Measurements from ENCODE around the gene KBTBD7.
A peak's percentile ranks its signal among the peaks of the same experiment; 100 is the strongest.

Gene KBTBD7, protein sequence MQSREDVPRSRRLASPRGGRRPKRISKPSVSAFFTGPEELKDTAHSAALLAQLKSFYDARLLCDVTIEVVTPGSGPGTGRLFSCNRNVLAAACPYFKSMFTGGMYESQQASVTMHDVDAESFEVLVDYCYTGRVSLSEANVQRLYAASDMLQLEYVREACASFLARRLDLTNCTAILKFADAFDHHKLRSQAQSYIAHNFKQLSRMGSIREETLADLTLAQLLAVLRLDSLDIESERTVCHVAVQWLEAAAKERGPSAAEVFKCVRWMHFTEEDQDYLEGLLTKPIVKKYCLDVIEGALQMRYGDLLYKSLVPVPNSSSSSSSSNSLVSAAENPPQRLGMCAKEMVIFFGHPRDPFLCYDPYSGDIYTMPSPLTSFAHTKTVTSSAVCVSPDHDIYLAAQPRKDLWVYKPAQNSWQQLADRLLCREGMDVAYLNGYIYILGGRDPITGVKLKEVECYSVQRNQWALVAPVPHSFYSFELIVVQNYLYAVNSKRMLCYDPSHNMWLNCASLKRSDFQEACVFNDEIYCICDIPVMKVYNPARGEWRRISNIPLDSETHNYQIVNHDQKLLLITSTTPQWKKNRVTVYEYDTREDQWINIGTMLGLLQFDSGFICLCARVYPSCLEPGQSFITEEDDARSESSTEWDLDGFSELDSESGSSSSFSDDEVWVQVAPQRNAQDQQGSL

DNA sequence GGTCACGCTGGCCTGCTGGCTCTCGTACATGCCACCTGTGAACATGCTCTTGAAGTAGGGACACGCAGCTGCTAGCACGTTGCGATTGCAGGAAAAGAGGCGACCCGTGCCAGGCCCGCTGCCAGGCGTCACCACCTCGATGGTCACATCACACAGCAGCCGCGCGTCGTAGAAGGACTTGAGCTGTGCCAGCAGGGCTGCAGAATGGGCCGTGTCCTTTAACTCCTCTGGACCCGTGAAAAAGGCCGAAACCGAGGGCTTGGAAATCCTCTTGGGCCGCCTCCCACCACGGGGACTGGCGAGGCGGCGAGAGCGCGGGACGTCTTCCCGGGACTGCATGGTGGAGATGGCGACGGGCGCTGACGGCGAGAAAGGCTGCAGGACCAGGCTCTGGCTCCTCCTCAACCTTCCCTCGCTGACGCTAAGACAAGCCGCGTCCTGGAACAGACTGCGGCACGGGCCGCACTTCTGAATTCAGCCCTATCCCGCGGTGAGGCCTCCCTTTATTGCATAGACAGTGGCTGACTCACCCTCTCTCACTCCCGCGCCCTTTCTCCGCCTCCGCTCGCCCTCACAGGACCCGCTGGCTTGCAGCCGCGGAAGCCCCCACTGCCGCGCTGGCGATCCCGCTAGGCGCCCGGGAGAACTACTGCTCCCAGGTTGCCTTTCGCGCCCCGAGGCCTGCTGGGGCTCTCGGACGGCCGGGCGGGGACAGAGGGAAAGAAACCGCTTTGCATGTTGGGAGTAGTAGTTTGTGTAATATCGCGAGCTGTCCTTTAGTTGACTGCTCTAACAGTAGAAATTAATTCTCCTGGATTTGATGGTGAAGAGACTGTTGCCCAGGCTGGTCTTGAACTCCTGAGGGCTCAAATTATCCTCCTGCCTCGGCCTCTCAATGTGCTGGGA is at the start of gene KBTBD7:
Gene KBTBD7 (minus strand): TSS at position 651 of the 906 bp plus-strand sequence. CDS start 312 bp downstream, at position 339.
- peak; percentile 88 to 92 (median 88) for DNase-seq

DNA sequence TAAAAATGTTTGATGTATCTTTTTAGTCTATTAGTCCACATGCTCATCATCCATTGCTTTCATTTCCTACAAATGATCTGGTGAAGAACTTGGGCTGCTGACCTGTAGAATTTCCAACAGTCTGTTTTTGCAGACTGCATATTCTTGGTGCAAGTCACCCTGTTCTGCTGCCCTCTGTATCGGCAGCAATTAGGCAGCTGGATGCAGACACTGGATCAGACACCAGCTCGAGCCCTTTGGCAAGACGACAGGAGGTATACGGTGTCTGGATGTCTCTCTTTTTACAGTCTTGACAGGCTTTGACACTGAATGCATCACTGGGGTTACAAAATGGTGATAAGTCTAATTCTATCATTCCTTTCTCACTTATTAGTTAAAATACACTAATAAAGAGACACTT is 47.3 kb upstream of the KBTBD7 start:
- no peak for DNase-seq

DNA sequence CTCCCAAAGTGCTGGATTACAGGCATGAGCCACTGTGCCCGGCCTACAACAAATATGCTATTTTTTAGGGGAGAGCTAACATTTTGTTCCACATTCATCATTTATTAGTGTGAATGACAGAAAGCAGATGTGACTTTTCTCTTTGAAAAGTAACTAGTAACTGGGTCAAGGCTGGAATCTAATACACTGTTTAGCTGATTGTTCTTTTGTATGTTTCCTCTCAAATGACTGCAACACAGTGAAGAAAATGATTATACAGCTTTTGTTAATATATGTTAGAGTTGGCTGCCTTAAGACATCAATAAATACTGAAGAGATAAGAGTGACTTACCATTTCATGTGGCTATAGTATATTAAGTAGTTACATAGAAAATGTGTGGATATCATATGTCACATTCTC is 42.0 kb upstream of the KBTBD7 start:
- no peak for DNase-seq

DNA sequence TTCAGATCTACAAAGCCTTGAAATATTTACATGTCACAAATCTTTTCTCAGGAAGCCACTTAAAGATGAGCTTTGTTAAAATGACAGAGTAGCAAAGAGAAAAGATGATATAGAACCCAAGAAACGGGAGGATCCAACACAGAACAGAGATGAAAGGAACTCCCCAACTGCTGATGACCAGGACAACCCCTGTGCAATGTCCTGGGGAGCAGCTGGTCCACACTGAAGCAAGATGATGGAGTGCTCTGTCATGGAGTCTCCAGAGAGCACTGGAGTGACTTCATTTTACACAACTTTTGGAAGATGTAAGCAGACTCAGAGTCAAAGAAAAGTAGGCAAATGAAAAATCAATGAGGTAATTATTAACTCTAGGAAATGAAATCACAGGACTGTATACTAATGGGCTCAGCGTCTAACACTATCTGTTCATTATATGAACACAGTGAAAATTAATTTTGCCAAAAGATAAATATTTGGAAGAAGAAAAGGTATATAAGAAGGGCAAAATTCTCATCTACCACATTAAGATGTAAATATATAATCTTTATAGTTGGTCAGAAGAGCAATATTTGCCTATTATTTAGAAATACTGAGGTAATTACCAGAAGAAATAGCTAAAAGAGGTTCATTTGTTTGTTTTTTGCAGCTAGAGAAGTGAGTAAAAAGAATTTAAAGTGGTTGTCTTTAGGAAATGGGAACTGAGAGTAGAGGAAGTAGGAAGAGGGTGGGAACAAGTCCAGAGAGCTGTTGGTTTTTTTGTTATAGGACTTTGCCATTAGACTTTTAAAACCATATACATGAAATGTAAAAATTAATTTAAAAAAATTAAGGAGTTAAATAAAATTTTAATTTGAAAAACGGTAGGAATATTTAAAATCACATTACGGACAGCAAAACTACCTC is 38.5 kb upstream of the KBTBD7 start:
- DNase-seq = no peak

DNA sequence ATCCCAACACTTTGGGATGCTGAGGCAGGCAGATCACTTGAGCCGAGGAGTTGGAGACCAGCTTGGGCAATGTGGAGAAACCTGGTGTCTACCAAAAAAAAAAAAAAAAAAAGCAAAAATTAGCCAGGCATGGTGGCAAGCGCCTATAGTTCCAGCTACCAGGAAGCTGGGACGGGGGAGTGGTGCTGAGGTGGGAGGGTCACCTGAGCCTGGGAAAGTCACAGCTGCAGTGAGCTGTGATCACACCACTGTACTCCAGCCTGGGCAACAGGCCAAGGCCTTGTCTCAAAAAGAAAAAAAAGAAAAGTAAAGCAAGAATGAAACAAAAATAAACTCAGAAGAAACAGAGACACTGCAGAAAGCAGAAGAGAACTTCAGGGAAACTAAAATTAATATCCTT is 37.4 kb upstream of the KBTBD7 start:
- peak in 2 of 3 experiments; percentile 22 to 34 for DNase-seq

DNA sequence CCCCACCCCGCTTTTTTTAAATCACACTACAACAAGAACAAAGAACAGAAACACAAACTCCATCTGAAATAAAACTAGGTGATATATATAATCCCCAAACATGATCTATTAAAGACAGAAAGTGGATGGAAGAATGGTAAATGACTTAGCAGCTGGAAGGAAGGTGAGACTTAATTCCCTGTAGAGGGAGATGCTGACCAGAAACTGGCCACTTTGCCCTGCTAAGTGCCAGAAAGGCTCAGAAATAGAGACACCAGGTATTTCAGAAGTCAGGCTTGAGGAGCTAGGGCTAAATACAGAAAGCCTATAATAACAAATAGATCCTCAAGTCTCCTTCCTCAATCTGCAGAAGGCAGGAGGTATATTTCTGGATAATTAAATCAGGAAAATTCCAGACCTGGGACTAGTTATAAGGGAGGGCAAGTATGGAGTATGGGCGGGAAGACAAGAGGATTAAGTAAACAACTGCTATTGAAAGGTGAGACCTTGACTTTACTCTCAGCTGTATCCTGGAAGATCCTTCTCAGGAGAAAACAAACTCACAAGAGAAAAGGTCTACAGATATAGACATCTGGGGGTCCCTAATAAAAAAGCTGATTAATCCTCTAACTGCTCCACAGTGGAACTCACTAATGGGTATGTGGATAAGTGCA is 36.8 kb upstream of the KBTBD7 start:
- no peak for DNase-seq

DNA sequence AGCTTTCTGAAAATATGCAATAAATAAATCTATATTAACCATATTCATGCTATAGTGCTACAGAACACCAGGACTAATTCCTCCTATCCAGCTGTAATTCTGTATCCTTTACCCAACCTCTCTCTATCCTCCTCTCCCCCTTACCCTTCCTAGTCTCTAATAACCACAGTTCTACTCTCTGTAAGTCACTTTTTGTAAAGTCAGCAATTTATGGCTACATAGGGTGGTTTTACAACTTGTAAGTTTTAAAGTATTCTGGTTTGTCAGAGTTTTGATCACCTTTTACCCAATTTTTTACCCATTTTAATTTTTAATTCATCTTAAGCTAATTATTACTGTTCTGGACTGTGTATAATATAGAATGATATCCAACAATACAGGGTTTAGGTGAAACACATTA is 35.0 kb upstream of the KBTBD7 start:
- DNase-seq = no peak

DNA sequence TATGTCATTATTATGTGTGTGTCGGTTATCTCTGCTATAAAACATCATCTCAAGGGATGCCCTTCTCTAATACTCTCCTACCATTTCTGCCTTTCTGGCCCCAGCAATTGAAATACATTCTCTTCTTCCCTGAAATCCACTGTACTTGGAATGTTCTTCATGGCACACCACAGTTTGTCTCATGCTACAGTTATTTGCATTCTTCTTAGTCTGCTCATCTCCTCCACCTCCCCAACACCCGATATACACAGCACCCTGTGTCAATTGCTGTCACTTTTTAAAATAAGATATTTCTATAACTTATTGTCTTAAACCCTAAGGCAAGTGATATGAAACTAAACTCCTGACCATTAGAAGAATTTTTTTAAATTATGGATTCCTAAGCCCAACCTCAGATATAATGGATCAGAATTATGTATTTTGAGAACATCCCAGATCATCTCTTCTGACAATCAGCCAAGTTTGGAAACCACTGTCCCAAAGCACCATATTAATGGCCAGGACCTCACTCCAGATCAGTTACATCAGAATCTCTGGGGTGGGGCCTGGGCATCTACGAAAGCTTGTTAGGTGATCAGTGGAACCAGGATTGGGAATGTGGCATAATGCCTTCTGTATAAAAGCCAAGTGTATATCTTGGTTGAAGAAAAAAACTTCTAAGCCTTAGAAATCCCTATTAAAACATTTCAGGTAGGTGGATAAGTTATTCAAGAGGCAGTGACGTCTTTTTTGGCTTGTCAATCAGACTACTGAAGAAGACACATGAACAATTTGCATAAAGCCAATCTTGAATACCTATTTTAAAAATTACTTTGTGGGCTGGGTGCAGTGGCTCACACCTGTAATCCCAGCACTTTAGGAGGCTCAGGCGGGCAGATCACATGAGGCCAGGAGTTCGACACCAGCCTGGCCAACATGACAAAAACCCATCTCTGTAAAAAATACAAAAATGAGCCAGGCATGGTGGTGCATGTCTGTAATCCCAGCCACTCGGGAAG is 30.0 kb upstream of the KBTBD7 start:
- no peak for DNase-seq

DNA sequence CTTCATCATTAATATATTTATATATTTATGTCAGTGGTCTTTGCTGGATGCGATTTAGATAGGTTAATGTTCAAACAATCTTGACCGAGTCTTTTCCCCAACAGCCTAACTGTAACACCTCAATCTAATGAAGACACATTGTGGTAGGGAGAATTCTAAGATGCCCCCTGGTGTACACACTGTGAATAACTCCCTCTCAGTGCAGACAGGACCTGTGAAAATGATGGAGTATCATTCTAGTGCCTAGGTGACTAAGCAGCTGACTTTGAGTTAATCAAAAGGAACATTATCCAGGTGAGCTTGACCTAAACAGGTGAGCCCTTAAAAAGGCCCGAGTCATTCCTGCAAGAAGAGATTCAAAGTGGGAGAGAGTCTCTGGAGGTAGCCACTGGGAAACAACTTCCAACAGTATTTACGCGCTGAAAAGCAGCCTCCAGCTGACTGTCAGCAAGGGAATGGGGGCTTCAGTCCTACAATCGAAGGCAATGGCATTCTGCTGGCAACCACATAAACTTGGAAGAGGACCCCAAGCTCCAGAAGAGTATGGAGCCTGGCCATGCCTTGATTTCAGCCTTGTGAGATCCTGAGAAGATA is 28.0 kb upstream of the KBTBD7 start:
- DNase-seq = peak; percentile 15 to 71 (median 36)

DNA sequence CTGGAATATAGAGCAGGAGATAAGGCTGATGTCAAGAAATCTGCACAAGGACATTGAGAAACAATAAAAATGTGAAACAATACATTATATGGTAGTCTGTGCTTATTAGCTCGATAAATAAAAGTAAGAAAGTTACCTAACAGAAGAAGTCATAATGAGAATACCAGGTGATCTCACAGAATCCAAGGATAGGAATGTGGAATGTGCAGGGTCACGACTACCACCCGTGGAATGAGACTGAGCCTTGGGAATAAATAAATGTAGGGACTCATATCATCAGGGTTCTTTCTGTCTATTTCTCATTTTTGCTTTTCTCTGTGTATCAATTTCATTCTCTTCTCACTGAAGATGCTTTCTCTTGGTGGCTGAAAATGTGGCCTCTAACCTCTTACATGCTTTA is 26.0 kb upstream of the KBTBD7 start:
- no peak for DNase-seq

DNA sequence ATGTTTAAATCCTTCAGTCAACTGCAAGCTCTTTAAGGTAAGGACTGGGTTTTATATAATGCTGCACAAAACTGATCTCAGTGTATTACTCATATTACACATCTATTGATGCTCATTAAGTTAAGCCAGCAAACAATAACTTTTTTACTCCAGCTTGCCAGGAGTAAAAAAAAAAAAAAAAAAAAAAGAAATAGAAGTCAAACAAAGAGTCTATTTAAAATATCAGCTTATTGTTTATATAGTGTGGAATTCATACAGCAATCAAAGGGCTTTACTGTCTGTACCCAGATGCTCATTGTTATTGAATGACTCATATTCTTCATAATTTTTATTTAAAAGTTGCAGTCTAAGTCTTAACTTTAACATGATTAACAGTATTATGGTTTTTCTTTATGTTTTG is 21.8 kb upstream of the KBTBD7 start:
- no peak for DNase-seq

DNA sequence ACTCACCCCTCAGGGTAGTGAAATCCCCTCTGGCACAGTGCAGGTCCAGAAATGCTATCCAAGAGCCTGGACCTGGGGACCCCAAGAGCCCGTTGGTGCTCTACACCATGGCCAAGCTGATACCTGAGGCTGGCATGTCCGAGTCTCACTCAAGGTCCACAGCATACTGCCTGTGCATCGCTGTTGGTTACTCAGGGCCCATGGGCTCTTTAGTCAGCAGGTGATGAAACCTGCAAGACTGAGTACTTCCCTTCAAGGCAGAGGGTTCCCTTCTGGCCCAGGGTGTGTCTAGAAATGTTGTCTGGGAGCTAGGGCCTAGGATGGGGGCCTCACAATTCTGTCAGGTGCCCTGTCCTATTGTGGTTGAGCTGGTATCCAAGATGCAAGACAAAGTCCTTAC is 19.6 kb upstream of the KBTBD7 start:
- no peak for DNase-seq

DNA sequence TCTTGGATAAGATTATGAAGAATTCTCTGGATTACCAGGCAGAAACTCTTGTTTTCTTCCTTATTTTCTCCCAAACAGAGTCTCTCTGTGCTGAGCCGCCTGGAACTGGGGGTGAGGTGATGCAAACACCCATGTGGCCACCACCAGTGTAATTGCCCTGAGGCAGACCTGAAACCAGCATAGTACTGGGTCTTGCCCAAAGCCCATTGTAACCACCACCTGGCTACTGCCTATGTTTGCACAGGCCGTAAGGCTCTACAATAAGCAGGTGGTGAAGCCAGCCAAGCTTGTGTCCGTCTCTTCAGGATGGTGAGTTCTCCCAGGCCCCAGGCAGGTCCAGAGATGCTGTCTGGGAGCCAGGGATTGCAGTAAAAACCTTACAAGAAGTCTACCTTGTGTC is 18.9 kb upstream of the KBTBD7 start:
- no peak for DNase-seq

DNA sequence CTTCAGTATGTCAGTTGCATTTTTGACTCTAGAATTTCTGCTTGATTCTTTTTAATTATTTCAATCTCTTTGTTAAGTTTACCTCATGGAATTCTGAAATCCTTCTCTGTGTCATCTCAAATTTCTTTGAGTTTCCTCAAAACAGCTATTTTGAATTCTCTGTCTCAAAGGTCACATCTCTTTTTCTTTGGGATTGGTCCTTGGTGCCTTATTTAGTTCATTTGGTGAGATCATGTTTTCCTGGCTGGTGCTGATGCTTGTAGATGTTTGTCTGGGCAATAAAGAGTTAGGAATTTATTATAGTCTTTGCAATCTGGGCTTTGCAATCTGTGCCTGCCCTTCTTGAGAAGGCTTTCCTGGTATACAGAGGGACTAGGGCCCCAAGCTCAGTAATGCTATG is 18.5 kb upstream of the KBTBD7 start:
- no peak for DNase-seq

DNA sequence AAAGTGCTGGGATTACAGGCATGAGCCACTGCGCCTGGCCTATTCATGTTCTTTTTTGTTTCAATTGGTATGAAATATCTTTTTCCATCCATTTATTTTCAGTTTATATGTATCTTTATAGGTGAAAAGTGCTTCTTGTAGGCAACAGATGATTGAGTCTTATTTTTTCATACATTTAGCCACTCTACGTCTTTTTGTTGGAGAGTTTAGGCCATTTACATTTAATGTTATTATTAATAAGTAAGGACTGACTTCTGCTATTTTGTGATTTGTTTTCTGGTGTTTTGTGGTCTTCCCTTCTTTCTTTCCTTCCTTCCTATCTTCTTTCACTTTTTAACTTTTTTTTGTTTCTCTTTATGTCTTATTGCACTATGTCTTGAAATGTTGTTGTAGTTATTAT is 16.7 kb upstream of the KBTBD7 start:
- DNase-seq = no peak

DNA sequence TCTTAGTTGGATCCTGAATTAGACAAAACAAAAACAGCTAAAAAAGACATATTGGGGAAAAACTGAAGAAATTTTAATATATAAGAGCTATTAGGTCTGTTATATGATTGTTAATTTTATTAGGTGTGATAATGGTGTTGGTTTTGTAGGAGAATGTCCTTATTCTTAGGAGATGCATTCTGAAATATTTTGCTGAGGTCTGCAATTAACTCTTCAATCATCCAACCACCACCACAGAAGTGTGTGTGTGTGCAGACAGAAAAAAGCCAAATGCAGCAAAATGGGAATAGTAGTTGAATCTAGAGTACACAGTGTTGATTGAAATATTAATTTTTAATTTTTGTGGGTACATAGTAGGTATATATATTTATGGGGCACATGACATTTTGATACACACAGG is 12.1 kb upstream of the KBTBD7 start:
- no peak for DNase-seq

DNA sequence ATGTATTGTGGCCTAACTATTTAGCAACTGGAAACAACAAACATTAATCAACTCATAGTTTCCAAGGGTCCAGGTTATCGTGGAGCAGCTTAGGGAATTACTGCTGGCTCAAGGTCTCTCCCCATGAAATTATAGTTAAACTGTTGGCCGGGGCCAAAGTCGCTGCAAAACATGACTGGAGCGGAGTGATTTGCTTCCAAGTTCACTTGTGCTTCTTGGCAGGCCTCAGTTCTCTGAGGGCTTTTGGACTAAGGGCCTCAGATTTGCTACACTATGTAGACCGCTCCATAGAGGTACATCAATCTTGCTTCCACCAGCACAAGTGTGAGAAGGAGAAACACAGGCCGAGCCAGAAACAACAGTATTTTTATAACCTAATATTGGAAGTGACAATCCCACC is 9.4 kb upstream of the KBTBD7 start:
- no peak for DNase-seq

DNA sequence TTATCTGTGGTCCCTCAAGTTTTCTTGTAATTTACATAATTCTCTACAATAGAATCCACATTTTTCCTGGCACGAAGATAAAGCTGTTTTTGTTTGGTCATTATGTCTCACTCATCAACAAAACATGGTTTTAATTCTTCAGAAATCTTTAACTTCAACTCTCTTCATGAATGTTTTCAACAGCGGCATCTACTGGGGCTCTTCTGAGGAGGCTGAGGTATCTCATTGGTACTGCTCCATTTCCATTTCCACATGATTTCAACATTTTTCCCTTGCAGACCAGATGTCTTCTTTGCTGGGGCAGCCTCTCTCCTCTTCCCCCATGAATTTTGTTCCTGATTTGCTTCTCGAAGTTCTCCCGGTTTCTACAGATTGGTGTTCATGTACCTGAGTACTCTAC is 5.8 kb upstream of the KBTBD7 start:
- no peak for DNase-seq

DNA sequence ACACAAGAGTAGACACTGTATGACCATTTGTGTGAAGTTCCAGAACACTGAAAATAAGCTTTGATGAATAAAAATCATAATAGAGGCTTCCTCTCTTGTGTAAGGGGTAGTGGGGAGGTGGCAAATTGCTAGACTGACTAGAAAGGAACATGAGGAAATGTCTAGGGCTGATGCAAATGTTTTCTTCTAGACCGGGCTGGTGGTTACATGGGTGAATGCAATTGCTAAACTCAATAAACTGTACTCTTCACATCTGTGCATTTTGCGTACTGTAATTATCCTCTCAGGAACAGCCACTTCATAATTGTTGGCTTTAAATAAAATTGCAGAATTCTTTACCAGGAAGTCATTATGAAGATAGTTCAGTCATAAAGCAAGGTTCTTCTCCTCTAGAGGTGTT is 5.2 kb upstream of the KBTBD7 start:
- peak in 2 of 3 experiments; percentile 55 to 65 for DNase-seq

DNA sequence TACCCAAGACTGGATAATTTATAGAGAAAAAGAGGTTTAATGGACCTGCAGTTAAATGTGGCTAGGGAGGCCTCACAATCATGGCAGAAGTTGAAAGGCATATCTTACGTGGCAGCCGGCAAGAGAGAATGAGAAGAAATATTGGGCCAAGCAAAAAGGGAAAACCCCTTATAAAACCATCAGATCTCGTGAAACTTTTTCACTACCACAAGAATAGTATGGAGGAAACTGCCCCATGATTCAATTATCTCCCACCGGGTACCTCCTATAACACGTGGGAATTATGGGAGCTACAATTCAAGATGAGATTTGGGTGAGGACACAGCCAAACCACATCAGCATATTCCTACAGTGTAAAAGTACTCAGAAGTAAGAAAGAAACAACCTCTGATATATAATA is 4.7 kb upstream of the KBTBD7 start:
- DNase-seq = no peak
